ENCODE data around the gene MFSD6.

Gene MFSD6

GRCh38 chr2:190441564-190441963 is 33.4 kb downstream of the MFSD6 start:
- no peak for DNase-seq

GRCh38 chr2:190443055-190443454 is 34.9 kb downstream of the MFSD6 start:
- DNase-seq, result no peak

- no peak for DNase-seq
Measured at GRCh38 chr2:190443778-190444481, 35.8 kb downstream of the MFSD6 start.

GRCh38 chr2:190444976-190445375 is 36.8 kb downstream of the MFSD6 start:
- no peak for DNase-seq

- DNase-seq, result no peak
Measured at GRCh38 chr2:190446193-190446592, 38.0 kb downstream of the MFSD6 start.

GRCh38 chr2:190446750-190447516 is 38.8 kb downstream of the MFSD6 start:
- DNase-seq, result no peak

- DNase-seq, result no peak
Measured at GRCh38 chr2:190447766-190448165, 39.6 kb downstream of the MFSD6 start.

- DNase-seq, result no peak
Measured at GRCh38 chr2:190449925-190450324, 41.8 kb downstream of the MFSD6 start.

GRCh38 chr2:190450363-190450762 is 42.2 kb downstream of the MFSD6 start:
- DNase-seq, result no peak

GRCh38 chr2:190451561-190452176 is 43.5 kb downstream of the MFSD6 start:
- no peak for DNase-seq

- DNase-seq, result no peak
Measured at GRCh38 chr2:190452433-190452832, 44.3 kb downstream of the MFSD6 start.

- no peak for DNase-seq
Measured at GRCh38 chr2:190454795-190455194, 46.6 kb downstream of the MFSD6 start.

GRCh38 chr2:190455358-190456095 is 47.4 kb downstream of the MFSD6 start:
- no peak for DNase-seq

- no peak for DNase-seq
Measured at GRCh38 chr2:190456833-190457232, 48.7 kb downstream of the MFSD6 start.

- no peak for DNase-seq
Measured at GRCh38 chr2:190457256-190457655, 49.1 kb downstream of the MFSD6 start.

- no peak for DNase-seq
Measured at GRCh38 chr2:190458352-190459107, 50.4 kb downstream of the MFSD6 start.

- no peak for DNase-seq
Measured at GRCh38 chr2:190459881-190460280, 51.7 kb downstream of the MFSD6 start.

- DNase-seq, result no peak
Measured at GRCh38 chr2:190460487-190460886, 52.3 kb downstream of the MFSD6 start.

- DNase-seq, result no peak
Measured at GRCh38 chr2:190462181-190462580, 54.0 kb downstream of the MFSD6 start.

GRCh38 chr2:190462611-190463010 is 54.5 kb downstream of the MFSD6 start:
- no peak for DNase-seq

GRCh38 chr2:190465060-190465459 is 56.9 kb downstream of the MFSD6 start:
- DNase-seq, result no peak

GRCh38 chr2:190466819-190467446 is 58.8 kb downstream of the MFSD6 start:
- DNase-seq, result no peak

All from activated gamma-delta T cell (primary cell).